ENCODE results near the gene COL10A1.

- TF ChIP-seq CTCF (conservative IDR thresholded peaks at IDR 0.05 in 1 of 2, IDR thresholded peaks at IDR 0.05 in 1 of 2; ENCODE audit: extremely low read depth in 1 of 2, insufficient read depth in 1 of 2, low read depth in 1 of 2, low read length in 2 of 2) (no peak), EZH2 (IDR thresholded peaks at IDR 0.05; ENCODE audit: borderline replicate concordance, low read length) (no peak)
Measured at GRCh38 chr6:116136373-116136772, 10.4 kb upstream of the COL10A1 start.
